Measurements from ENCODE around the gene PLA2G4B.

Gene PLA2G4B

DNA sequence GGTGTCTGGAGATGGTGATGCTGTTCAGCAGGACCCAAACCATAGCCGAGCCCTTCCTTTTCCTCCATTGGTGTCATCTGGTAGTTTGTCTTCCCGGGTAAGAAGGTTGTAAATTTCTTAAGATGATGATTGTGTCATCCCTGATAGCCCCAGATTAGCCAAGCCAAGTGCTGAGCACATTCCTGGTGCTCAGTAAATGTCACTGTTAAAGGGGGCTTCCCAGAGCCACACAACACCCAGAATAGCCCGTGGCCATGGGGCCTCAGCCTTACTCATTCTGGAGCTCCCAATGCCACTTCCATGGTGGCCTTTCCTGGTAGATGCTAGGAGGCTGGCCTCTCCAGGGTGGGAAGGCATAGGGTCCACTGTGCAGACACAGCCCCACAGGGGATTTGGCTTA, 4.6 kb upstream of the PLA2G4B start:
- H3K4me3 ChIP-seq (replicated peaks; ENCODE audit: low read depth, low read length), result no peak overlapping the region
- no peak for TF ChIP-seq CTCF (IDR thresholded peaks at IDR 0.05; ENCODE audit: low read length, missing control alignments)
- no peak for DNase-seq (ENCODE audit: low read depth)

DNA sequence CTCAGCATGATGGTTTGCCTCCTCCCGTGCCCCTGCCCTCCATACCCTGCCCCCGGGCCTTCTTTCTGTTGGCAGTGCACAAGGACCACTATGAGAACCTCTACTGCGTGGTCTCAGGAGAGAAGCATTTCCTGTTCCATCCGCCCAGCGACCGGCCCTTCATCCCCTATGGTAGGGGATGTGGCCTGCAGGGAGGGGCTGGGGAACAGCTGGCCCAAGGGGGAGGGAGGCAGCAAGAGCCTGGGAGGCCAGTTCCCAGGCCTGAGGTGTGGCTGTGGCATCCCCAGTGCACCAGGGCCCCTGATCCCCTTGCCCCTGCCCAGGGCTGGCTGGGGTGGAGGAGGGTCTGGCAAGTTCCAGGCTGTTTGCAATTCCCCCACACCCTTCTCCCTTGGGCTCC, 2.6 kb upstream of the PLA2G4B start:
- TF ChIP-seq CTCF (IDR thresholded peaks at IDR 0.05; ENCODE audit: low read length, missing control alignments), result no peak
- peak; percentile 8 for DNase-seq (ENCODE audit: low read depth)
- H3K4me3 ChIP-seq (replicated peaks; ENCODE audit: low read depth, low read length), result no peak overlapping the region

DNA sequence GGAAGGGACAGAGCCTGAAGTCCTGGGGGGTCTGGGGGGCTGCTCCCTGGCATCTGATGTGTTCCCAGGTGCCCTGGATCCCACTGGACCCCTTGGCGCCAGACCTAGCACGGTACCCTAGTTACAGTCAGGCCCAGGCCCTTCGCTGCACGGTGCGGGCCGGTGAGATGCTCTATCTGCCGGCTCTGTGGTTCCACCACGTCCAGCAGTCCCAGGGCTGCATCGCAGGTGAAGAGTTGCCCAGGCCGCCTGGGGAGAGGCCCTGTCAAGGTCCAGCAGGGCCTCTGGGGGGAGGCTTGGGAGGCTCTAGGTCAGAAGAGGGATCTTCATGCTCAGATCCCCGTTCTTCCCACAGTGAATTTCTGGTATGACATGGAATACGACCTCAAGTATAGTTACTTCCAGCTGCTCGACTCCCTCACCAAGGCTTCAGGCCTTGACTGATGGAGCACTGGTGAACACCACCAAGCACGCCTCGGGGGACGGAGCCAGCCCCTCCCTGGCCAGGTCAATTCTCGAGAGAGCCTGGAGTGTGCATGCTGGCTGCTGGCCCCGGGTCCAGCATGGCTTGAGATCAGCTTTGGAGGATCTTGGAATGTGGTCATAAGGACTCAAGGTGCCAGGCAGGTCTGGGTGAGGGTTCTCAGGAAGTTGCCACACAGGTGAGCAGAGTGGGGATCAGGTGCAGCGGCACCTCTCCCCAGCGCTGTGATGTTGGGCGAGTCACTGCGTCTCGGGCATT, 1.8 kb upstream of the PLA2G4B start:
- TF ChIP-seq CTCF (IDR thresholded peaks at IDR 0.05; ENCODE audit: low read length, missing control alignments), result no peak
- H3K4me3 ChIP-seq (replicated peaks; ENCODE audit: low read depth, low read length), result no peak overlapping the region
- DNase-seq (ENCODE audit: low read depth), result no peak

DNA sequence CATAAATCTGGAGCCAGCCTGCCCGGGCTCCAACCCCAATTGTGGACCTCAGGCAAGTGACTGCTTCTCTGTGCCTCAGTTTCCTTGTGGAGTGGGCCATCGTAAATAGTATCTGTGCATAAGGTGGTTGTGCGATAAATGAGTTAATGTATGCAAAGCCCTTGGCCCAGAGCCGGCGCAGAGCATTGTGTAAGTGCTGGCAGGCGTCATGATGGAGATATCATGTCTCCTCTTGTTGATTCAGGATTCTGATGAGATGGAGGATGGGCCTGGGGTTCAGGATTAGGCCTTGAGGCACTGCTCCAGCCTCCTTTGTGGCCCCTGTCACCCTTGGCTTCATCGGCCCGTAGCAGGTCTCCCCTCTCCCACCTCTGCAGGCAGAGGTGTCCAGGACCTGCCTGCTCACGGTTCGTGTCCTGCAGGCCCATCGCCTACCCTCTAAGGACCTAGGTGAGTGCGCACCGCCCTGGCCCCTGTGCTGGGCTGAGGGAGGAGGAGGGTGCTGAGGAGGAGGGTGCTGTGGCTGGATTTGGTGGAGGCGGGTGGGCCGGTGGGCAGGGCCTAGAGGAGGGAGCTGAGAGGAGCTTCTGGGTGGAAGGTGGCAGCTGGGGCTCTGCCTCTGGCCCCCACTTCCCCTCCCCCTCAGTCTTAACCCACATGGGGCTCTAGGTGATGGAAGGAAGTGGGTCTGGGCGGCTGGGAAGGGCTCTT, 1.3 kb downstream of the PLA2G4B start:
- no peak for TF ChIP-seq CTCF (IDR thresholded peaks at IDR 0.05; ENCODE audit: low read length, missing control alignments)
- H3K4me3 ChIP-seq (replicated peaks; ENCODE audit: low read depth, low read length), result no peak overlapping the region
- DNase-seq (ENCODE audit: low read depth), result no peak

DNA sequence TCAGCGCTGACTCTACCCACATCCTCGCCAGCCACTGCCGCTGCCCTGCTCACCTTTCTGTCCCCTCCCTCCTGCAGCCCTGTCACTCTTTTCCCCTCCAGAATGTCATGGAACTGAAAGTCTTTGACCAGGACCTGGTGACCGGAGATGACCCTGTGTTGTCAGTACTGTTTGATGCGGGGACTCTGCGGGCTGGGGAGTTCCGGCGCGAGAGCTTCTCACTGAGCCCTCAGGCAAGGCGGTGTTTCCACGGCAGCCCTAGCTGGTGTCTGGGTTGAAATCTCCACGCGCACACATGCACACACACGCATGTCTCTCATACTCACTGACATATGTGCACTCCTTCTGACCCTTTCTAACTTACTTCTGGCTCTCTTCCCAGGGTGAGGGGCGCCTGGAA, 2.0 kb downstream of the PLA2G4B start:
- no peak overlapping the region for H3K4me3 ChIP-seq (replicated peaks; ENCODE audit: low read depth, low read length)
- DNase-seq (ENCODE audit: low read depth), result no peak
- no peak for TF ChIP-seq CTCF (IDR thresholded peaks at IDR 0.05; ENCODE audit: low read length, missing control alignments)

DNA sequence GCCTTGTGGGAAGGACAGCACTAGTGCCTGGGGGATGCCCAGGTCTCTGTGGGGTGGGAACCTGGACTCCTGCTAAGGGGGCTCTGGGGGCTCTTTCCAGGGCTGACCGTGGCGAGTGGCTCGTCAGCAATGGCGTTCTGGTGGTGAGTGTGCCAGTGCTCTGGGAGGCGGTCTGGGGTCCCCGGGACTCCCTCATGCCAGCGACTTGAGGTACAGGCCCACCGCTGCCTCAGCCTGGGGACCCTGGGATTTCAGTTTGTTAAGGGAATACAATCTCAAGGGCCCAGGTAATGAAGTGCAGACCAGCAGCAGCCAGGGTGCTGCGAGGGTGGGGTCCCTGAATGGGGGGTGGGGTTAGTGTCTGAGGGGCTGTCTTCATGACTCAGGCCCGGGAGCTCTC, 2.5 kb downstream of the PLA2G4B start:
- TF ChIP-seq CTCF (IDR thresholded peaks at IDR 0.05; ENCODE audit: low read length, missing control alignments), result no peak

More for the DNA sequence above, 2.5 kb downstream of the PLA2G4B start:
- no peak for DNase-seq (ENCODE audit: low read depth)
- no peak overlapping the region for H3K4me3 ChIP-seq (replicated peaks; ENCODE audit: low read depth, low read length)

Measured in fibroblast of pulmonary artery (primary cell).